Lower leg skin (tissue), 4 donors: ENCODE data around the gene XPA. TPM values are rescaled to one million over a fixed set of nuclear protein-coding genes. Genes with fewer than 3 reads are reported as not detected.

Experiments used
- DNase-seq, 2 donors: peaks; one replicate each; pipeline ENCODE4 v3.0.0-alpha.2; 2019; ENCODE audit warnings: low spot score in 2 of 2
- H3K4me3 ChIP-seq: fragments of 200-600 bp; sonication (generic); 2 replicates; pipeline ENCODE4 v1.5.1; 2017; ENCODE audit warnings: mild to moderate bottlenecking, low read depth; ENCODE audit not compliant: poor library complexity, severe bottlenecking
- POLR2A ChIP-seq, 2 donors: fragments of 450-650 bp; IDR thresholded peaks; one replicate each; pipeline ENCODE4 v1.6.1; 2016 to 2017; ENCODE audit warnings: antibody characterized with exemption in 2 of 2, mild to moderate bottlenecking in 1 of 2, moderate library complexity in 1 of 2
- WGBS, 2 donors: methylation state at CpG; one replicate each; pipeline ENCODE4 v1.1.5; 2018; 5-methylcytosine and 5-hydroxymethylcytosine counted together
- intact Hi-C: fragments of 100-400 bp; cut with DNase I; formaldehyde crosslinking; loops from one replicate; pipeline ENCODE4 v1.15.0; 2023; ENCODE audit warnings: low total_unique reads
- total RNA-seq, 4 donors: library from RNA; depleted of rRNA; stranded (reverse); fragments of >200 nt; gene quantifications; one replicate each; pipeline ENCODE4 v1.1.0, GENCODE V29; 2016
- TF ChIP-seq, protein P1 (sequence below), 3 donors: fragments of 450-650 bp; IDR thresholded peaks; one replicate each; pipeline ENCODE4 v1.5.1; 2016; ENCODE audit warnings: antibody characterized with exemption in 3 of 3, mild to moderate bottlenecking in 3 of 3, moderate library complexity in 2 of 3

XPA gene
- total RNA-seq, 4 donors from 2014 or later: 9.7 to 16.5 (median 14.1) TPM

DNA sequence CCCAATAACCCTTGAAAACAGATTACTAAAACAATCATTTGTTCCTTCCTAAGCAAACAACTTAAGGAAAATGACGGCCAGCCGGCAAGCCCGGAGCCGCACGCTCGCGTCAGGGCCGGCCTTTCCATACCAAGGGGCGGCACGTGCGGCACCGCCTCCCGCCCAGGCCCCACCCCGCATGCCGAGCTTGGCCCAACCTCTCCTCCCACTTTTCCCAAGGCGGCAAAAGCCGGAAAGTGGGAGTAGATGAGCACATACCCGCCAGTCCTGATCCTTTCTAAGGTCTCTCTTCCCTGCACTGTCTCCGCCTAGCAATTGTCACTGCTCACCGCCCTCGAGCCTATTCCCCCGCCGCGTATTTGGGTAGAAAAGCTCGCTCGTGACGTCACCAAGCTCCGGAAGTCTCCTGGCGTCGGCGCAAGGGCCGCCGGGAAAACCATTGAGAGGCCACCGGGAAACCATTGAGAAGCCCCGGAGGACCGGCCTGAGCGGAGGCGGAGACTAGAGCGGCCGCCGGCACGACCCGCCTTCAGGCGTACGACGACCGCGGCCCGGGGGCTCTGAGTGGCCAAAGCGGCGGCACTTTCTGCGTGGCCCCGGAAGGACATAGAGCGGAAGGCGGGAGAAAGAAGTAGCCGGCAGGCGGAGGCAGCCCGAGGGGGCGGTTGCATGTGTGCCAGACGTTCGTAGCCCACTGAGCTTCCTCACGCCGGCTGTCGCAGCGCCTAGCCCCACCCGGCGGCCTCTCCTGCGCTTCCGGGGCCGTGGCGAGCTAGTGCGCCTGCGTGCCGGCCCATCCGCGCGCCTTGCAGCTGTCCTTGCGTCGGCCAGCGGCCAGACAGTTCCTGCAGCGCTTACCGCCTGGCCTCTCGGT lies 63.9 kb downstream of the XPA start, which contains the start of the genes NCBP1 and TSTD2:
TSS of gene NCBP1 (plus strand) at position 837 of the 874 bp plus-strand sequence. CDS start 61 bp downstream, outside the sequence.
TSS of gene TSTD2 (minus strand) at position 384 of the 874 bp plus-strand sequence. CDS start 5,806 bp downstream, outside the sequence.
- WGBS, 2 donors: 0% methylated on average over 45 to 51 of the region's 83 CpGs
- intact Hi-C loops: no loop called here

DNA sequence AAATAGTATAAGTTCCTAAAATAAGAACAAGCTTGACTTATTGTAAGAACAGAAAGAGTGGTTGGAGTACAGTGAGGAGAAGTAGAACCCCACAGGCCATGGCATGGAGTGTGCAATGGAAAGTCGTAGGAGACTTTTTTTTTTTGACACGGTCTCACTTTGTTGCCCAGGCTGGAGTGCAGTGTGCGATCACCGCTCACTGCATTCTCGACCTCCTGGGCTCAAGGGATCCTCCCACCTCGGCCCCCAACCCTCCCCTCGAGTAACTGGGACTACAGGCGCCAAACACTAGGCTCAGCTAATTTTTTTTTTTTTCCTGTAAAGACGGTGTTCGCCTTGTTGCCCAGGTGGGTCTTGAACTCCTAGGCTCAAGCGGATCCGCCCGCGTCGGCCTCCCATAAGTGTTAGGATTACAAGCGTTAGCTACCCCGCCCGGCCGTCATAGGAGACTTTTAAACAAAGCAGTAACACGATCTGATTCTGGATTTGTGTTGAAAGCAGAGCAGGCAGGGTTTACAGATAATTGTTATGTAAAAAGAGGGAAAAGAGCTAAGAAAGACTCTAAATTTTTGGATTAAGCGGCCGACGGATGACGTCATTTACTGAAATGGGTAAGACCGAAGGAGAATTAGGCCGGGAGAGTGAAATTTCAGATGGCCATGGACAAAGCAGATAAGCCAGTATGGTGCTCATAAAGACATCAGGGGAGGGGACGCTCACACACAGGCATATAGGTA lies 64.7 kb downstream of the XPA start:
- H3K4me3 ChIP-seq: peak overlapping the region; percentile 93
- TF ChIP-seq, protein P1, sequence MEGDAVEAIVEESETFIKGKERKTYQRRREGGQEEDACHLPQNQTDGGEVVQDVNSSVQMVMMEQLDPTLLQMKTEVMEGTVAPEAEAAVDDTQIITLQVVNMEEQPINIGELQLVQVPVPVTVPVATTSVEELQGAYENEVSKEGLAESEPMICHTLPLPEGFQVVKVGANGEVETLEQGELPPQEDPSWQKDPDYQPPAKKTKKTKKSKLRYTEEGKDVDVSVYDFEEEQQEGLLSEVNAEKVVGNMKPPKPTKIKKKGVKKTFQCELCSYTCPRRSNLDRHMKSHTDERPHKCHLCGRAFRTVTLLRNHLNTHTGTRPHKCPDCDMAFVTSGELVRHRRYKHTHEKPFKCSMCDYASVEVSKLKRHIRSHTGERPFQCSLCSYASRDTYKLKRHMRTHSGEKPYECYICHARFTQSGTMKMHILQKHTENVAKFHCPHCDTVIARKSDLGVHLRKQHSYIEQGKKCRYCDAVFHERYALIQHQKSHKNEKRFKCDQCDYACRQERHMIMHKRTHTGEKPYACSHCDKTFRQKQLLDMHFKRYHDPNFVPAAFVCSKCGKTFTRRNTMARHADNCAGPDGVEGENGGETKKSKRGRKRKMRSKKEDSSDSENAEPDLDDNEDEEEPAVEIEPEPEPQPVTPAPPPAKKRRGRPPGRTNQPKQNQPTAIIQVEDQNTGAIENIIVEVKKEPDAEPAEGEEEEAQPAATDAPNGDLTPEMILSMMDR (IDR thresholded peaks at IDR 0.05): no peak
- TF ChIP-seq POLR2A (IDR thresholded peaks at IDR 0.05): no peak
- intact Hi-C loops: no loop called here
- WGBS, 2 donors: 2% methylated on average over 27 of the region's 27 CpGs
- peak in 1 of 2 donors; percentile 91 for DNase-seq

More for the DNA sequence above, 63.9 kb downstream of the XPA start, which contains the start of the genes NCBP1 and TSTD2:
- TF ChIP-seq POLR2A (IDR thresholded peaks at IDR 0.05): peak in 1 of 2 donors; percentile 29
- TF ChIP-seq, protein P1 (IDR thresholded peaks at IDR 0.05): no peak
- peak; percentile 96 to 99 for DNase-seq
- peak within 1 kb of the TSS; percentile 93 for H3K4me3 ChIP-seq

DNA sequence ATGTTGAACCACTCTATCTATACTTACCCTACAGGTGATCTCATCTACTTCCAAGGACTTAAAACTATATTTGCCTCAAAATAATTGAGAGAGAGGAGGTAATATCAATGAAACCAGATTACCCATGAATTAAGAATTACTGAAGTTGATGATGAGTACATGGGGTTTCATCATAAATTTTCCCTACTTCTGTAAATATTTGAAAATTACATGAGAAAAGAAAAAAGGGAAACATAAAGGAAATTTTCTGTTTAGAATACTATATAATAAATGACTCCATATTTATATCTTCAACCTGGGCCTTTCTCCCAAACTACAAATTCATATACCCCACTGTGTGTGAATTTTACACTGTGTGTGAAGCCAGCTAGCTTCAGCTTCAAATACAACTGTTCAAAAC lies 66.5 kb downstream of the XPA start:
- H3K4me3 ChIP-seq: no peak overlapping the region
- DNase-seq: no peak
- intact Hi-C loops: no loop called here
- TF ChIP-seq POLR2A (IDR thresholded peaks at IDR 0.05): no peak
- TF ChIP-seq, protein P1 (IDR thresholded peaks at IDR 0.05): no peak

DNA sequence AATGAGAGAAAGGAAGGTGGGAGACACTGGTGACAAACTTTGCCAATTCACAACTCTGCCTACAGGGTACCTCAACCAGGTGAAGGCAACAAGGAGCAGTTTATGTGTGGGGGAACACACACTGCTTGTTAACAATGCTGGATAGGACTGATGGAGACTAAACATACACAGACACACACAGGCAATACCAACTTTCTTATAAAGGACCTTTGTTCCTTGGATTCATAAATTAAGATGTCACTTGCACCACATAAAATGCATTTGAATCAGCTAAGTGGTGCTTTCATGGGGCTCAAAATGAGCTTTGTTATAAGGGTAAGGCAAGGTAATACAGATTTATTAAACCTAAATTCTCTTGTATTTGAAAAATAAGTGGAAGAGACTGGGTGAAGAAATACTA lies 68.0 kb downstream of the XPA start:
- H3K4me3 ChIP-seq: no peak overlapping the region
- no peak for DNase-seq
- intact Hi-C loops: no loop called here
- TF ChIP-seq POLR2A (IDR thresholded peaks at IDR 0.05): no peak
- TF ChIP-seq, protein P1 (IDR thresholded peaks at IDR 0.05): no peak

DNA sequence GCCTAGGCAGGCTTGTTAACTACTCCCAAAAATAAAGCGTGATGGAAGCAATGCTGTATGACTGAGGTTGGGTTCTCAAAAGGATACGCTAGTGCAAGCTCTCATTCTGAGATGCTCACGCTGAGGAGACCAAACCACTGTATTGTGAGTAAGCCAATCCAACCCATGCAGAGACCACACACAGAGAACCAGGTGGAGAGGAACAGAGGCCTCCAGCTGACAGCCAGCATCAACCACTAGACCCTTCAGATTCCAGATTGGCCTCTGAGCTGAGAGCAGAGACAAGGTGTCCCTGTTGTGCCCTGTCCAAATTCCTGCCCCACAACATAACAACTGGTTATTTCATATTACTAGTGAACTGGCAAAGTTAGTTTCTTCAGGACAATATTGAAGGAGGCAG lies 68.5 kb downstream of the XPA start:
- 87 to 94% methylated on average over 3 of the region's 3 CpGs for WGBS, 2 donors
- intact Hi-C loops: no loop called here
- H3K4me3 ChIP-seq: no peak overlapping the region
- no peak for TF ChIP-seq POLR2A (IDR thresholded peaks at IDR 0.05)
- TF ChIP-seq, protein P1 (IDR thresholded peaks at IDR 0.05): no peak
- DNase-seq: no peak
